ENCODE results near the gene RPRM.

- TF ChIP-seq, protein P1, sequence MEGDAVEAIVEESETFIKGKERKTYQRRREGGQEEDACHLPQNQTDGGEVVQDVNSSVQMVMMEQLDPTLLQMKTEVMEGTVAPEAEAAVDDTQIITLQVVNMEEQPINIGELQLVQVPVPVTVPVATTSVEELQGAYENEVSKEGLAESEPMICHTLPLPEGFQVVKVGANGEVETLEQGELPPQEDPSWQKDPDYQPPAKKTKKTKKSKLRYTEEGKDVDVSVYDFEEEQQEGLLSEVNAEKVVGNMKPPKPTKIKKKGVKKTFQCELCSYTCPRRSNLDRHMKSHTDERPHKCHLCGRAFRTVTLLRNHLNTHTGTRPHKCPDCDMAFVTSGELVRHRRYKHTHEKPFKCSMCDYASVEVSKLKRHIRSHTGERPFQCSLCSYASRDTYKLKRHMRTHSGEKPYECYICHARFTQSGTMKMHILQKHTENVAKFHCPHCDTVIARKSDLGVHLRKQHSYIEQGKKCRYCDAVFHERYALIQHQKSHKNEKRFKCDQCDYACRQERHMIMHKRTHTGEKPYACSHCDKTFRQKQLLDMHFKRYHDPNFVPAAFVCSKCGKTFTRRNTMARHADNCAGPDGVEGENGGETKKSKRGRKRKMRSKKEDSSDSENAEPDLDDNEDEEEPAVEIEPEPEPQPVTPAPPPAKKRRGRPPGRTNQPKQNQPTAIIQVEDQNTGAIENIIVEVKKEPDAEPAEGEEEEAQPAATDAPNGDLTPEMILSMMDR (IDR thresholded peaks at IDR 0.05 in 8 of 11, conservative IDR thresholded peaks at IDR 0.05 in 3 of 11), result no peak
- no peak for TF ChIP-seq POLR2A (IDR thresholded peaks at IDR 0.05)
Measured at GRCh38 chr2:153462338-153462859, 16.2 kb downstream of the RPRM start.

Measured in spleen (tissue), 7 donors.